ENCODE results near the gene NAA80.

Gene NAA80

DNA sequence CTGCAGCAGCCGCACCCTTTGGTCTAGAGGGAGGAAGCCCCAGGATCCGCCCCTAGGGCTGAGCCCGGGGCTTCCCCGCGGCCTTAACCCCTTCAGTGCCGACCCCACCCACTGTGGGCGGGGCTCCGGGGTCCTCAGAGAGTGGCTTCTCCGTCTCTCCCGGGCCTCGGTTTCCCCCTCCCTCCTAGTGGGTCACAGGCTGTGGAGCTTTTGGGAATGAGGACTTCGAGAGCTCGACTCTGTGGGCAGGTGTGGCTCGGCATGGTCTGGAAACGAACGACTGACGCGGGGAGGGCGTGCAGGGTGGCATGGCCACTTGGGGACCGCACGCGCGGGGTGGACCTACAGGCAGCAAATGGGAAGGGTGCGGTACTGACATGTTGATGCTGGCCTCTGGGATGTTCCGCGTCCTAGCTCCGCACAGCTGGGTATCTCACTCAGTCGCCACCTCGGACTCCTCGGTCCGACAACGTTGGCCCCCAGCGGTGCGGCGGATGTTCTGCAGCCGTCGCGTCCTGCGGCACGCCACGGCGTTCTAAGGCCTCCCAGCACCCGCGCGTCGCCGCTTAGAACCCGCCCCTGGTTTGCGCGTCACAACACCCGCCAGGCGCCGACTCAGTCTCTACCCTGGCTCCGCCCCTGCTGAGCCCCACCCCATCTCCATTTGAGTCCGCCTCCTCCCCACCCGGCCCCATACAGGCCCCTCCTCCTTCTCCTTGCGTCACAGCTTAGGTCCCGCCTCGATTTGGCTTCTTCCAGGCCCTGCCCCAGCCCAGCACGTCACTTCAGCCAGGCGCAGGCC lies at the start of gene NAA80, which contains the start of gene HYAL3:
TSS of gene NAA80 (minus strand) at position 570 of the 802 bp plus-strand sequence. CDS start 1,942 bp downstream, outside the sequence.
TSS of gene HYAL3 (minus strand) at position 570 of the 802 bp plus-strand sequence. CDS start 3,803 bp downstream, outside the sequence.
- peak; percentile 99 to 100 for DNase-seq

DNA sequence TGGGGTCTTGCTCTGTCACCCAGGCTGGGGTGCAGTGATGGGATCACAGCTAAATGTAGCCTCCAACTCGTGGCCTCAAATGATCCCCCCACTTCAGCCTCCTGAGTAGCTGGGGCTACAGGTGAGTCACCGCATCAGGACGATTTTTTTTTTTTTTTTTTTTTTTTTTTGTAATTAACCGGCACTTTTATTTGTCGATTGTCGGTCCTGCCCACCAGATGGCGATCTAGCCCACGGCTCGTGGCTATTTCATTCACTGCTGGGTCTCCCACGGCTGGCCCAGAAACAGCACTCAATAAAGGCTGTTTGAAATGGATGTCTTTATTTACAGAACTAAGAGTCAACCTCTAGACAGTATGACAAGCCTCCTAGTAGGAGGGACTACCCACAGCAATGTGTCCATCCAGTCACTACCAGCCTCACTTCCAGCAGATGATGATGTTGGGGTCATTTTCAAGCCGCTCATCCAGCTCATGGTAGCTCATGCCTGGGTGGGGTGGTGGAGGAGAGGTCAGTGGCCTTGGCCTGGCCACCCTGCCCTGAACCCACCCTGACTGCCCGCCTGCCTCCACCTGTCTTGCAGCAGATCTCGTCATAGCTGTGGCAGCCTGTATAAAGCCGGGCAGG lies 48.1 kb upstream of the NAA80 start:
- DNase-seq: peak; percentile 76 to 77

DNA sequence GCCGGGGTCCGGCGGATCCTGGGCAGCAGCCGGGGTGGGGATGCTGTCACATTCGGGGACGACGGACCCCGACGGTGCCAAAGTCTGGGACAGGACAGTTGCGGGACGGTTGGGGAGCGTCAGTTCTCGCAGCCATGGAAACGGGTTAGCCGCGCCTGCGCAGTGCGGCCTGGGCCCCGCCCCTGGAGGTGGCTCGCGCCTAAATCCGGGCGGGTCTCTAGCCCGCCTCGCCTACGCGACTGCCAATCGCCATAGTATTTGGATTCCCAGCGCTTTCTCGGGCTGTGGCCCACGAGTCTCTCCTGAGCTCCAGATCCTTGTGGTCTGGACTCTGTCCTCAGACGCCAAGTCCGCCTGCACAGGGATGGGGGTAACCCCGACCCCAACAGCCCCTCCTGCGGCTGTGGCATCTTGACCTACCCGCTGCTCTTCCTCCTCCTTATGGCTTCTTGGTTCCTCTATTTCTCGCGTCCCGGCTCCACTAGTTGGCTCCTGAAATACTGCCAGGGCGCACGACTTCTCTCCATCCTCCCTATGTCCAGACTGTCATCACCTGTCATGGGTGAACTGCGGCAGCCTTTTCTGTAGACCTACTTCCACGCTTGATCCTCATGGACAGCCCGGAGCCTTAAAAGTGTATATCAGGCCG lies 46.5 kb upstream of the NAA80 start, which contains the start of gene ZMYND10:
TSS of gene ZMYND10 (minus strand) at position 147 of the 649 bp plus-strand sequence. CDS start 153 bp downstream, outside the sequence.
- DNase-seq: peak; percentile 71 to 74

DNA sequence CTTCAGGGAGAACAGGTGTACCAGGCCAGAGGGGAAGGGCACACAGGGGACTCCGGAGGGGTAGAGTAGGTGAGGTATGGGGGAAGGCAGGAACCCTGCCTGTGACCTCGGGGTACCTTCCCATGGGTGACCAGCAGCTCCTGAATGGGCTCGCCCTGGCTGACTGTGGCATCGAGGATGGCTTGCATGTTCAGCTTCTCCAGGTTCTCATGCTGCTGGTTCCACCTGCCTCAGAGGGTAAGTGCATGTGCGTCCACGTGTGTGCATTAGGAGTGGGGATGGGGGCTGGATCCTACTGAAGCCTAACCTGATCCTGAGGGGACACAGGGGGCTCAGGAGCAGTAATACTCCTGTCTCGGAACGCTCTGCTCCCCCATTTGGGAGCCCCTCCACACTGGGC lies 45.8 kb upstream of the NAA80 start:
- no peak for DNase-seq

DNA sequence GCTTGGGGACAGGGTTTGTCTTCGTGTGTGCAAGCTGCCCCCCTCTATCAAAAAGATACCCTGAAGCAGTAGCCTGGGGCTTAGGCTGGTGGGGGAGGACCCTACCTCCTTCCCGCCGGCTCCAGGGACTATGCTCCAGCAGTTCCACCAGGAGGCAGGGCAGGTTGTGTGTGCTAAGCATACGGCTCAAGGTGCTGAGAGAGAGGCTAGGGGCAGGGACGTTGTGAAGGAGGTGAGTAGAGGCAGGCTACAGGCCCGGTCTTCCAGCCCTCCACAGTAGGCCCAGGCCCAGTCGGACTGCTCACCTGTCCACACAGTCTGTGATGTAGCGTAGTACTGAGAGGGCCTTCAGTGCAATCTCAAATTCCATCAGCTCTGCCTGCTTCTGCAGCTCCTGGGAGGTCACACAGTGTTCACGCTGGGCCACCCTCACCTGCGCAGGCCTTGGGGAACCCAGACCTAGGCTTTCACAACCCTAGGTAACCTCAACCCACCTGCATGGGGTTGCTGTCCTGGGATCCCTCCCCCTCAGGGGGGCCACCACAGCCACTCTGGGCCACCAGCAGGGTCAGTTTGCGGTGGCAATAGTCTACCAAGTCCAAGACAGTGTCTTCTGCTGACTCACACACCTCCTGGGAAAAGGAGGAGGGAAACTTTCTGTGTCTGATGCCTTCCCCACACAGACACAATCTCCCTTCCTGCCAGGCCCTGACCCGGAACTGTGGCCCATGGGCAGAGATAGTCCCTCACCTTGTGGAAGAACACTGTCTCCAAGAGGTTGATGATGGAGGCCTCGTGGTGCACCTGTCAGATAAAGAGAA lies 43.8 kb upstream of the NAA80 start:
- no peak for DNase-seq

GRCh38 chr3:50341996-50342650 lies 42.9 kb upstream of the NAA80 start:
- no peak for DNase-seq

DNA sequence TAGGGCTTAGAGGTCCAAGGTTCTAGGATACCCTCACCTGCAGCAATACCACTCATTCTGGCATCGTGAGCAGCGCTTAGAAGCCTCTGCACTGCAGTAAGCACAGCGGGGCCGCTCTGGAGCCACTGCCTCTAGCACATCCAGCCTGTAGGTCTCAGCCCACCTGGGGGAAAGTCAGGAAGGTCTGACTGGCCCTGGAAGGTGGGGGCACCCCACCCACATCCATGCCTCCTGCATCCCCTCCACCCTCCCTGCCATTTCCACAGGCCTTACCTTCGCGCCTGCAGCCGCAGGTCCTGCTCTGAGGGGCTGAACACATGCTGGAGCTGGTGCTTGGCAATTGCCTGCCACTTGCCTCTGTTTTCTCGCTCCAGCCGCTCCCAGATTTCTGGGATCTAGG lies 42.3 kb upstream of the NAA80 start:
- DNase-seq: no peak

DNA sequence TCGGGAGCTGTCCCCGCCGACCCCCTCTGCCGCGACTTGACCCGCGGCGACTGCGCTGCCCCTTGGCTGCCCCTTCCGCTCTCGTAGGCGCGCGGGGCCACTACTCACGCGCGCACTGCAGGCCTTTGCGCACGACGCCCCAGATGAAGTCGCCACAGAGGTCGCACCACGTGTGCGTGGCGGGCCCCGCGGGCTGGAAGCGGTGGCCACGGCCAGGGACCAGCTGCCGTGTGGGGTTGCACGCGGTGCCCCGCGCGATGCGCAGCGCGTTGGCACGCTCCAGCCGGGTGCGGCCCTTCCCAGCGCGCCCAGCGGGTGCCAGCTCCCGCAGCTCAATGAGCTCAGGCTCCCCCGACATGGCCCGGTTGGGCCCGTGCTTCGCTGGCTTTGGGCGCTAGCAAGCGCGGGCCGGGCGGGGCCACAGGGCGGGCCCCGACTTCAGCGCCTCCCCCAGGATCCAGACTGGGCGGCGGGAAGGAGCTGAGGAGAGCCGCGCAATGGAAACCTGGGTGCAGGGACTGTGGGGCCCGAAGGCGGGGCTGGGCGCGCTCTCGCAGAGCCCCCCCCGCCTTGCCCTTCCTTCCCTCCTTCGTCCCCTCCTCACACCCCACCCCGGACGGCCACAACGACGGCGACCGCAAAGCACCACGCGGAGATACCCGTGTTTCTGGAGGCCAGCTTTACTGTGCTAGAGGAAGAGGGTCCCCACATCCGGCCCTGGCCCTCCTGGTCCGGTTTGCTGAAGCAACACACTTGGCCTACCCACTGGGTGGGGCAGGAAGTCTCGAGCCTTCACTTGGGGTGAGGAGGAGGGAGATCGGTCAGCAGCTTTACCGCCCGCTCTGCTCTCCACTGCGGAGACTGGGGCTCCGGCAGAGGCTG lies 41.5 kb upstream of the NAA80 start, which contains the start of gene RASSF1:
TSS of gene RASSF1 (minus strand) at position 389 of the 882 bp plus-strand sequence. CDS start at position 358, 31 bp downstream.
- DNase-seq: peak; percentile 48 to 54

GRCh38 chr3:50340147-50340447 lies 40.9 kb upstream of the NAA80 start:
- DNase-seq: no peak

DNA sequence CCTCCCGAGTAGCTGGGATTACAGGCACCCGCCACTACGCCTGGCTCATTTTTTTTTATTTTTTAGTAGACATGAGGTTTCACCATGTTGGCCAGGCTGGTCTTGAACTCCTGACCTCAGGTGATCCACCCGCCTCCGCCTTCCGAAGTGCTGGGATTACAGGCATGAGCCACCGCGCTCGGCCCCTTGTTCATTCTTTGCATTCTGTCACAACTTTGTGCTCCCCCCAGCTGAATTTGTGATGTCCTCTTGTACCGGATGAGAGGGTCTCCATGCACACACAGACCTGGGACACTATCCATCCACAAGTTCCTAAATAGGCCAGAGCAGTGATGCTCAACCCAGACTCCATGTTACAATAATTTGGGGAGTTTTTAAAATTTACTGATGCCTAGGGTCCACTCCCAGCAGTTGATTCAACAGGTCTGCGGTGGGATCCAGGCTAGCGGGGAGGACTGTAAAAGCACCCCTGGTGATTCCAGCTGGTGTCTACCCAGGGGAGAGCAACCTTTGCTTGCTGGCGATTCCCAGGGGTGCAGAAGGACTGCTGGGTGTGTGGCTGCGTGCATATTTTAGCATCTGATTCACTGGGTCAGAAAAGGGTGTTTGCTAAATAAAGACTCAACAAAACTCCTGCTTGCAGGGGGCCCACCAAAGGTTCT lies 40.4 kb upstream of the NAA80 start:
- no peak for DNase-seq

DNA sequence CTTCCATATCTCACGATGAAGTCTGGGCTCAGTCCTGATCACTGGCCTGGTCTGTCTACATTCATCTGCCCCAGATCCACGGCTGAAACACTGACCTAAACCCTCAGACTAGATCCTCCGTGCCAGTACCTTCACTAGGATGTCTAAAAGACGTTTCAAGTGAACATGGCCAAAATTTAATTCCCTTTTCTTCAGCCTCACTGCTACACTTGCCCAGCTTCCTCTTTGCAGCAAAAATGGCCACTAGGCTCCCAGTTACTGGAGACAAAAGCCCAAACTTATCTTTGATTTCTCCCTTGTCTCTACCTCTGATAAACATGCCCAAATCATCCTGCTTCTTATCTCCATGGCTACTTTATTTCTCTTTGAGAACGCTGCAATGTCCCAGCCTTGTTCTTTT lies 39.8 kb upstream of the NAA80 start:
- no peak for DNase-seq

DNA sequence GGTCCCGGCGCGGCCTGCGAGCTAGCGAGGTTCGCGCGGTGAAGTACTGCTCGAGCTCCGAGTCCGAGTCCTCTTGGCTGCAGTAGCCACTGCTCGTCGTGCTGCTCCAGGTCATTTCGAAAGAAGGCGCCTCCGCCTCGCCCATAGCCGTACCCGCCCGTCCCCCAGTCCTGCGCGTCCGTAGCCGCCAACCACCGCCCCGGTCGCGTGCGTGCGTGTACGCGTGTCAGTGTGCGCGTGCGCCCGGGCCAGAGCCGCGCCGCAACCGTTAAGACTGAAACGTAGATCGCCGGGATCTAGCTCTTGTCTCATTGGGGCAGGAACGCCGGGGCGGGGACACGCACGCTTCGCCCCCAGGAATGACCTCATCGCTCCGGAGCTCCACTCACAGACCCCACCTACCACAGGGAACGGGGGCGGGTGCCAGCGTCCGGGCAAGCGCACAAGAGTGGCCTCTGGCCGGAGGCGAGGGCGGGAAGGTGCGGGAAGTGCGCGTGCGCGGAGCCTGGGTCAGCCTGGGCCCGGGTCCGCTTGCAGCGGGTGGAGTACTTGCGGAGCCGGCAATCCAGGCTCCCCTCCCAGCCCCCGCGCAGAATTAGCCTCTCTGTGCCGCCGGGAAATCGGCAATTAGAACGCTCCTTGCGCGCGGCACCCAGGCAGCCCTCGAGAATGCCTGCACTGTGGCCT lies 38.1 kb upstream of the NAA80 start:
- peak; percentile 93 to 95 for DNase-seq

- no peak for DNase-seq
These were observed 37.4 kb upstream of the NAA80 start for GRCh38 chr3:50336452-50337174.

DNA sequence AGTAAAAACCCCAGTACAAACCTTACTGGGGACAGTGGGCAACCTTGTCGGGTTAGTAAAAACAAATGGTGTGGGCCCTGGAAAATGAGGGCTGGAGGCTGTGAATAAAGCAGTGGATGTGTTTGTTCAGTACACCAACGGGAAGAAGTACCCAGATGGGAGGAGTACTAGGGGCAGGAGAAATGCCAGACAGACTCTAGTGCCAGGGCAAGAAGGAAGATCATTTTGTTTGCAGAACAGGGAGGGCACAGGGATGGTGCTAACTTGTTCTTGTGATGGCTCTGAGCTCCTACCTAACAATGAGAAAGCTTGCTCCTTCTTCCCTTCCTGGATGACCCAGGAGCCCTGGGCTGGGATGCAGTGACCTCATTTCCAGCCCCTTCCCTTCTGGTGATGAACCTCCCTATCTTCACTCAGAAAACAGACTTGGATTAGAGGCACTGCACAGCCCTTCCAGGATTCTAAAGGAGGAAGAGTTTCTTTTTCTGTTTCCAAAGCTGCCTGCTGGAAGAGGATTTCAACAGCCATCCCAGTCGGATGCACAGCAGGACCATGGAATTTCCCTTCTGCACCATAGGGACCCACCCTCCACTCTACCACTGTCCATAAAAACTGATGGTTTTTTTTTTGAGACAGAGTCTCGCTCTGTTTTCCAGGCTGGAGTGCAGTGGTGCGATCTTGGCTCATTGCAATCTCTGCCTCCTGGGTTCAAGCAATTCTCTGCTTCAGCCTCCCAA lies 35.3 kb upstream of the NAA80 start:
- no peak for DNase-seq

GRCh38 chr3:50333744-50334328 lies 34.6 kb upstream of the NAA80 start:
- no peak for DNase-seq

DNA sequence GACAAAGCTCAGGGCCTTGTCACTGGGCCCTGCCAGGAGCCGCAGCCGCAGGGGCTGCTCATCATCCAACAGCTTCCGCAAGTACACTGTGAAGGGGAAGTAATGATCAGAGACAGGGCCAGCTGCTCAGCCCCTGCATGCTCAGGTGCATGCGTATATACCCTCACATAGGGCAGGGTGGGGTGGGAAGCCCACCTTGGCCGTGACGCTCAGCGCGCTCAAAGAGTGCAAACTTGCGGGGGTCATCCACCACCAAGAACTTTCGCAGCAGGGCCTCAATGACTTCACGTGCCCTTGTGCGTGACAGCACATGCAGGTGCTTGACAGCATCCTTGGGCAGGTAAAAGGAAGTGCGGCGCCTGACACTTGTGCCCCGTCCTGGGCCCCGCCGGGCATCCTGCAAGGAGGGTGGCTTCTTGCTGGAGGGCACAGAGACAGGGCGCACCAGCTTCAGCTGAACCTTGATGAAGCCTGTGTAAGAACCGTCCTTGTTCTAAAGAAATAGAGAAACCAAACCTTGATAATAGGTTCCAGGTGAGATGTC lies 32.2 kb upstream of the NAA80 start:
- no peak for DNase-seq

DNA sequence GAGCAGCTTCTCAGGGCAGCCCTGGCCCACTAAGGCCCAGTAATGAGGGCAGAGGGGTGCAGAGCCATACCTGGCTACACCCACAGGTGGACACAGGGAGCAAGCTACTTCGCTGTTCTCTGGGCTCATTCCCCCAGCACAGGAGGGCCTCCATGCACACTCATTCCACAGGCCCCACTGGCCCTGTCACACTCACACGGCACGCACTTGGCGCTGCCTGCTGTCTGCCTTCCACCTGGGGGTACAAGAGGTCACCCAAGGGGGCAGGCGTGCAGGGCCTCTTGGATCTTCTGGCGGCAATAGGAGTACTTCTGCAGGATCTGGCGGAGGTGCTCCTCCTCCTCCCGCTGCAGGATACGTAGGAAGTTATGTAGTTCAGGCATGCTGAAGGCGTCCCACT lies 31.1 kb upstream of the NAA80 start:
- DNase-seq: no peak

All from activated CD4-positive, alpha-beta T cell treated with anti-CD3 and anti-CD28 coated beads for 4 hours (primary cell).